Fibroblast of lung (primary cell): ENCODE data around the gene MS4A4A. TPM values are rescaled to one million over a fixed set of nuclear protein-coding genes. Genes with fewer than 3 reads are reported as not detected.

Experiments used
- DNase-seq, 2 donors: peaks; one replicate each; pipeline versions ENCODE4 v3.0.0 to v3.0.0-alpha.2; 2010; ENCODE audit warnings: low read depth in 2 of 2
- H2AFZ ChIP-seq: 2 replicates; pipeline ENCODE4 v1.5.1; 2012; ENCODE audit warnings: low read length, control low read depth, inconsistent platforms
- H3K27ac ChIP-seq: 2 replicates; pipeline ENCODE4 v1.5.1; 2011; ENCODE audit warnings: low read length, control low read depth; ENCODE audit not compliant: insufficient read depth
- H3K27me3 ChIP-seq: 2 replicates; pipeline ENCODE4 v1.5.1; 2011; ENCODE audit warnings: mild to moderate bottlenecking, low read length; ENCODE audit not compliant: control insufficient read depth, insufficient read depth
- H3K36me3 ChIP-seq: 2 replicates; pipeline ENCODE4 v1.5.1; 2011; ENCODE audit warnings: low read length; ENCODE audit not compliant: control insufficient read depth, insufficient read depth
- H3K4me1 ChIP-seq: 2 replicates; pipeline ENCODE4 v1.5.1; 2011; ENCODE audit warnings: low read length; ENCODE audit not compliant: control insufficient read depth, insufficient read depth; ENCODE audit errors: extremely low read depth
- H3K4me2 ChIP-seq: 2 replicates; pipeline ENCODE4 v1.5.1; 2011; ENCODE audit warnings: low read length, control low read depth; ENCODE audit not compliant: insufficient read depth; ENCODE audit errors: extremely low read depth
- H3K4me3 ChIP-seq, 4 experiments: fragments of 200-600 bp in 1 of 4; sonication (generic) in 1 of 4; replicated peaks in 1 of 4; 2 replicates each; pipeline ENCODE4 v1.5.1; 2011 to 2016; ENCODE audit warnings: low read length in 4 of 4, low read depth in 3 of 4, mild to moderate bottlenecking in 3 of 4, control low read depth in 2 of 4, inconsistent platforms in 1 of 4, mixed read lengths in 1 of 4; ENCODE audit not compliant: insufficient read depth in 1 of 4; ENCODE audit errors: control extremely low read depth in 1 of 4
- H3K79me2 ChIP-seq: 2 replicates; pipeline ENCODE4 v1.5.1; 2012; ENCODE audit warnings: mild to moderate bottlenecking, low read length, inconsistent platforms; ENCODE audit not compliant: control insufficient read depth, insufficient read depth
- H3K9ac ChIP-seq: 2 replicates; pipeline ENCODE4 v1.5.1; 2011; ENCODE audit warnings: mild to moderate bottlenecking, low read length, control low read depth; ENCODE audit not compliant: insufficient read depth
- H3K9me3 ChIP-seq: 2 replicates; pipeline ENCODE4 v1.5.1; 2012; ENCODE audit warnings: low read depth, low read length; ENCODE audit not compliant: control insufficient read depth, insufficient read depth
- H4K20me1 ChIP-seq: 2 replicates; pipeline ENCODE4 v1.5.1; 2011; ENCODE audit warnings: low read length; ENCODE audit not compliant: control insufficient read depth, insufficient read depth; ENCODE audit errors: extremely low read depth
- CTCF ChIP-seq, 2 donors: IDR thresholded peaks in 1 of 2; conservative IDR thresholded peaks in 1 of 2; 1 replicate in 1 of 2; 2 replicates in 1 of 2; pipeline ENCODE4 v1.5.1; 2011 to 2012; ENCODE audit warnings: low read length in 2 of 2, control low read depth in 1 of 2, inconsistent platforms in 1 of 2, low read depth in 1 of 2, mild to moderate bottlenecking in 1 of 2
- EZH2 ChIP-seq: IDR thresholded peaks from 2 replicates; pipeline ENCODE4 v1.5.1; 2012; ENCODE audit warnings: low read length, control low read depth, mild to moderate bottlenecking; ENCODE audit errors: missing control alignments
- polyA plus RNA-seq, 2 donors: library from polyadenylated mRNA; depleted of rRNA in 1 of 2; stranded (reverse) in 1 of 2; unstranded in 1 of 2; fragments of >200 nt; gene quantifications; 2 replicates each; pipeline ENCODE4 v1.2.1, GENCODE V29; 2011 to 2012; ENCODE audit warnings: missing spikeins in 1 of 2
- total RNA-seq: library from RNA; depleted of rRNA; stranded (reverse); fragments of >200 nt; gene quantifications from 2 replicates; pipeline ENCODE4 v1.2.1, GENCODE V29; 2014

Gene MS4A4A
- total and polyA plus RNA-seq, 2 donors (not counting 1 experiment from before 2014, with no cell fraction given) = not detected

GRCh38 chr11:60316317-60316716, 35.9 kb downstream of the MS4A4A start:
- no peaks in the 10 kb centered on the region for H3K27me3 ChIP-seq
- no peaks in the 10 kb centered on the region for H3K36me3 ChIP-seq
- no peaks in the 10 kb centered on the region for H3K9me3 ChIP-seq
- no peaks in the 10 kb centered on the region for H3K79me2 ChIP-seq
- no peak for TF ChIP-seq CTCF (conservative IDR thresholded peaks at IDR 0.05 in 1 of 2, IDR thresholded peaks at IDR 0.05 in 1 of 2; ENCODE audit: low read depth in 1 of 2, low read length in 2 of 2)
- no peak for TF ChIP-seq EZH2
- no peaks in the 10 kb centered on the region for H4K20me1 ChIP-seq
- no peak overlapping the region for H3K4me2 ChIP-seq
- no peaks in the 10 kb centered on the region for H3K4me1 ChIP-seq
- no peak overlapping the region for H3K9ac ChIP-seq
- no peak overlapping the region for H2AFZ ChIP-seq
- H3K27ac ChIP-seq = no peak overlapping the region
- no peak overlapping the region for H3K4me3 ChIP-seq
- DNase-seq = no peak

- no peak overlapping the region for H2AFZ ChIP-seq
- no peaks in the 10 kb centered on the region for H4K20me1 ChIP-seq
- no peak for DNase-seq
- H3K4me3 ChIP-seq = no peak overlapping the region
- H3K4me2 ChIP-seq = no peak overlapping the region
- H3K4me1 ChIP-seq = no peaks in the 10 kb centered on the region
- H3K27ac ChIP-seq = no peak overlapping the region
- H3K36me3 ChIP-seq = no peaks in the 10 kb centered on the region
- H3K79me2 ChIP-seq = no peaks in the 10 kb centered on the region
- no peaks in the 10 kb centered on the region for H3K27me3 ChIP-seq
- TF ChIP-seq CTCF (conservative IDR thresholded peaks at IDR 0.05 in 1 of 2, IDR thresholded peaks at IDR 0.05 in 1 of 2; ENCODE audit: low read depth in 1 of 2, low read length in 2 of 2) = no peak
- TF ChIP-seq EZH2 = no peak
- H3K9me3 ChIP-seq = no peaks in the 10 kb centered on the region
- H3K9ac ChIP-seq = no peak overlapping the region
Measured at GRCh38 chr11:60318726-60319125, 38.3 kb downstream of the MS4A4A start.

DNA sequence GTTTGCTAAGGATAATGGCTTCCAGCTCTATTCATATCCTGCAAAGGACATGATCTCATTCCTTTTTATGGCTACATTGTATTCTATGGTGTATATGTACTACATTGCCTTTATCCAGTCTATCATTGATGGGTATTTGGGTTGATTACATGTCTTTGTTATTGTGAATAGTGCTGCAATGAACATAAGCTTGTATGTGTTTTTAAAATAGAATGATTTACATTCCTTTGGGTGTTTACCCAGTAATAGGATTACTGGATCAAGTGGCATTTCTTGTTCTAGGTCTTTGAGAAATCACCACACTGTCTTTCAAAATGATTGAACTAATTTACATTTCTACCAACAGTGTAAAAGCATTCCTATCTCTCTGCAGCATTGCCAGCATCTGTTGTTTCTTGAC, 40.6 kb downstream of the MS4A4A start:
- Histone ChIP-seq H3K79me2 (no peaks in the 10 kb centered on the region), H3K27me3 (no peaks in the 10 kb centered on the region), H3K4me3 (no peak overlapping the region), H3K9ac (no peak overlapping the region), H2AFZ (no peak overlapping the region), H3K27ac (no peak overlapping the region), H3K9me3 (no peaks in the 10 kb centered on the region), H3K4me2 (no peak overlapping the region), H3K4me1 (no peaks in the 10 kb centered on the region), H4K20me1 (no peaks in the 10 kb centered on the region), H3K36me3 (no peaks in the 10 kb centered on the region)
- DNase-seq = no peak
- TF ChIP-seq CTCF (conservative IDR thresholded peaks at IDR 0.05 in 1 of 2, IDR thresholded peaks at IDR 0.05 in 1 of 2; ENCODE audit: low read depth in 1 of 2, low read length in 2 of 2) = no peak
- no peak for TF ChIP-seq EZH2
